AG09309 (cell line): ENCODE results near the gene TXNDC11.

Source experiments
- DNase-seq: peaks from one replicate; pipeline ENCODE4 v3.0.0-alpha.2; 2010; ENCODE audit warnings: low read depth
- H3K4me3 ChIP-seq: 2 replicates; pipeline ENCODE4 v1.5.1; 2011; ENCODE audit warnings: mild to moderate bottlenecking, low read depth, low read length, moderate library complexity; ENCODE audit not compliant: control insufficient read depth
- CTCF ChIP-seq: IDR thresholded peaks from 2 replicates; pipeline ENCODE4 v1.5.1; 2011; ENCODE audit warnings: mild to moderate bottlenecking, low read depth, low read length, inconsistent platforms; ENCODE audit not compliant: insufficient read depth, control insufficient read depth; ENCODE audit errors: missing control alignments

TXNDC11 gene

GRCh38 chr16:11671676-11672075 is 71.0 kb downstream of the TXNDC11 start:
- no peak for DNase-seq
- no peak overlapping the region for H3K4me3 ChIP-seq
- TF ChIP-seq CTCF = no peak

- no peak for DNase-seq
- H3K4me3 ChIP-seq = no peak overlapping the region
Observed at GRCh38 chr16:11671271-11671670, 71.4 kb downstream of the TXNDC11 start.

GRCh38 chr16:11670171-11671131 is 72.2 kb downstream of the TXNDC11 start:
- no peak for DNase-seq
- no peak overlapping the region for H3K4me3 ChIP-seq
- TF ChIP-seq CTCF = no peak

More at GRCh38 chr16:11671271-11671670, 71.4 kb downstream of the TXNDC11 start:
- no peak for TF ChIP-seq CTCF

- H3K4me3 ChIP-seq = peak overlapping the region; percentile 57
- no peak for DNase-seq
- no peak for TF ChIP-seq CTCF
Observed at GRCh38 chr16:11669380-11670146, 73.1 kb downstream of the TXNDC11 start.

GRCh38 chr16:11668623-11669379 is 73.9 kb downstream of the TXNDC11 start:
- TF ChIP-seq CTCF = no peak
- DNase-seq = no peak
- H3K4me3 ChIP-seq = peak overlapping the region; percentile 57
